Activated T-helper 17 cell treated with anti-CD3 and anti-CD28 coated beads, Interleukin-2, amount 50 U/mL, for 72 hours (primary cell): ENCODE data around the gene C8A. TPM values are rescaled to one million over a fixed set of nuclear protein-coding genes. Genes with fewer than 3 reads are reported as not detected.

Experiments
- ATAC-seq: fragments of 150-1000 bp; cut with Tn5 transposase; replicated peaks from 2 replicates; pipeline ENCODE4 v1.10.0; 2021; ENCODE audit warnings: mild to moderate bottlenecking, moderate library complexity
- H3K27ac Mint-ChIP-seq: one replicate; pipeline ENCODE4 v1.8.0; 2022; ENCODE audit warnings: mixed read lengths
- H3K27me3 Mint-ChIP-seq: one replicate; pipeline ENCODE4 v1.8.0; 2022; ENCODE audit warnings: mixed read lengths
- H3K36me3 Mint-ChIP-seq: one replicate; pipeline ENCODE4 v1.8.0; 2022; ENCODE audit warnings: low read depth, mild to moderate bottlenecking, mixed read lengths
- H3K4me1 Mint-ChIP-seq: one replicate; pipeline ENCODE4 v1.8.0; 2022; ENCODE audit warnings: mixed read lengths
- H3K4me3 Mint-ChIP-seq: one replicate; pipeline ENCODE4 v1.8.0; 2022; ENCODE audit warnings: mild to moderate bottlenecking, mixed read lengths
- H3K9me3 Mint-ChIP-seq: one replicate; pipeline ENCODE4 v1.8.0; 2022; ENCODE audit warnings: mixed read lengths
- total RNA-seq, 2 donors: library from RNA; stranded (reverse); gene quantifications; one replicate each; pipeline ENCODE4 v1.2.3, GENCODE V29; 2022

Gene C8A
- total RNA-seq, 2 donors from 2014 or later: not detected

DNA sequence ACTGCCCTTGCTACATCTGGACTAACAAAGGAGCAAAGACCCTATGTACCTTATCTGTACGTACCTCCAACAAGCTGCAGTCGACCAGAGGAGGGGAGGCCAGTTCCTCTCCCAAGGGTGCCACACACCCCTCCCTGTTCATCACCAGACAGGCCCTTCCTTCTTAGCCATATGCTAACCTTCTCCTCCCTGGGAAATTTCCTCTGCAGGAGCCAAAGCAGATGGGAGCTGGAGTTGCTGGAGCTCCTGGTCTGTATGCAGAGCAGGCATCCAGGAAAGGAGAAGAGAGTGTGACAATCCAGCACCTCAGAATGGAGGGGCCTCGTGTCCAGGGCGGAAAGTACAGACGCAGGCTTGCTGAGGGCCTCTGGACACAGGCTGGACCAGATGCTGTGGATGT lies 62.8 kb downstream of the C8A start:
- no peak overlapping the region for H3K27ac Mint-ChIP-seq
- no peak for ATAC-seq
- no peaks in the 10 kb centered on the region for H3K4me1 Mint-ChIP-seq
- no peaks in the 10 kb centered on the region for H3K36me3 Mint-ChIP-seq
- no peak overlapping the region for H3K4me3 Mint-ChIP-seq
- no peaks in the 10 kb centered on the region for H3K9me3 Mint-ChIP-seq
- peaks cover 13% of the 10 kb centered on the region for H3K27me3 Mint-ChIP-seq

DNA sequence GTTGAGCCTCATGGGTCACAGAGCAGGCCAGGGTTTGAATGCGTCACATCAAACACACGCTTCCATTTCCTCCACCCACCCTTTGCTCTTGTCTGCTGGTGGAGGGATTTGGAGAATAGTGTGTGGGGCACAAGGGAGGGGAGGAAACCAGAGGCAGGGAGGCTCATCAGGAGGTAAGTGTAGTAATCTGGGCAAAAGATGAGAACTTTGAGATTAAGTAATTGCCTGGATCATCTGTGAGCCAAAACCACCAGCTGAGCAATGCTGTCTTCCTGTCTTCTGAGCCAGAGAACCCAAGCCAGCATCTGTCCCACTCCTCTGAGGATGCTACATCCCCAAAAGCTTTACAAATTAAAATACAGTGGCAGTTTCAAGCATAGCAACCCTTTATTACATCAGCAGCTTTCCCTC lies 66.0 kb downstream of the C8A start:
- ATAC-seq: no peak
- Mint-ChIP-seq H3K4me3 (no peak overlapping the region), H3K27me3 (peaks cover 5% of the 10 kb centered on the region), H3K36me3 (no peaks in the 10 kb centered on the region), H3K27ac (no peak overlapping the region), H3K9me3 (no peaks in the 10 kb centered on the region), H3K4me1 (no peaks in the 10 kb centered on the region)

DNA sequence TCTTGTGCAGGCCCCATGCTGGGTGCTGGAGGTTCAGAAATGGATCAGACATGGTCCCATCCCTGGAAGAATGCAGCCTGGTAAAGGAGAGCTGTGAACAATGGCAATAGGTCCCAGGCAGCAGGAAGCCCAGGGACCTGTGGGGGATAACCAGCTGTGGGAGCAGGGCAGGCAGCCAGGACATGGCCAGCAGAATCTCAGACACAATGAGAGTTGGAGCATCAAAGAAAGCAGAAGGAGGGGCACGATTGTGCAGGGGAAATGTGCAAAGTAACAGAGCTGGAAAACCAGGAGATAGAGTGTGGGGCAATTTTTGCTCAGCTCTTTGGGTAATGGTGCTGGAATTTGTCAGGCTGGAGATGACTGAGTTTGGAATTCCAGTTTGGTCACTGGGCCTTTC lies 66.9 kb downstream of the C8A start:
- H3K27me3 Mint-ChIP-seq: peaks cover 4% of the 10 kb centered on the region
- no peaks in the 10 kb centered on the region for H3K9me3 Mint-ChIP-seq
- H3K36me3 Mint-ChIP-seq: no peaks in the 10 kb centered on the region

DNA sequence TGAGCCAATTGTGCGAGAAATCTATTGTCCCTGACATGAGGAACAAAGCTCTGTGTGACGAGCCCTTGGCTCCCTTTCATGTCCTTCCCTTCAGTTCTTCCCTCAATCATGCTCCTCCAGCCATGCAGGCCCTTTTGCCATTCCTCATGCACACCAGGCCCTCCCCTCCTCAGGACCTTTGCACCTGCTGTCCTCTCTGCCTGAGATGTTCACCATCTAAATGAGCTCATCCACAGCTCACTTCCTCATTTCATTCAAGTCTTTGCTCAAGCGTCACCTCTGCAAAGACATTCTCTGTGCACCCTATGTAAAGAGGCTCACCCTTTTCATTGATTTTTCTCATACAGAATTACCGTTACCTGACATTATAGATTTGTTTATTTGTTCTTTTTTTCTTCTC lies 67.5 kb downstream of the C8A start:
- H3K4me3 Mint-ChIP-seq: no peak overlapping the region
- H3K4me1 Mint-ChIP-seq: no peaks in the 10 kb centered on the region
- peaks cover 4% of the 10 kb centered on the region for H3K27me3 Mint-ChIP-seq
- H3K27ac Mint-ChIP-seq: no peak overlapping the region
- H3K9me3 Mint-ChIP-seq: no peaks in the 10 kb centered on the region
- ATAC-seq: no peak
- H3K36me3 Mint-ChIP-seq: no peaks in the 10 kb centered on the region

More for the DNA sequence above, 66.9 kb downstream of the C8A start:
- Mint-ChIP-seq H3K4me3 (no peak overlapping the region), H3K27ac (no peak overlapping the region), H3K4me1 (no peaks in the 10 kb centered on the region)
- no peak for ATAC-seq

DNA sequence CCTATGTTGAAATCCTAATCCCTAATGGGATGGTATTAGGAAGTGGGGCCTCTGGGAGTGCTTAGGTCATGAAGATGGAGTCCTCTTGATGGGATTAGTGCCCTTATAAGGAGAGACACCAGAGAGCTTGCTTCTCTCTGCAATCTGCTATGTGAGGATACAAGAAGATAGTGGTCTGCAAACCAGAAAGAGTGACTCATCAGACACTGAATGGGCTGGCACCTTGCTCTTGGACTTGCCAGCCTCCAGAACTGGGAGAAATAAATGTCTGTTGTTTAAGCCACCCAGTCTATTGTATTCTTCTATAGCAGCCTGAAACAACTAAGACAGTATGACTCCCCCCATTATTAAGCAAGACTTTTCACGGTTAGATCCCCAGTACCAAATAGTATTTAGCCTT lies 67.9 kb downstream of the C8A start:
- Mint-ChIP-seq H3K4me3 (no peak overlapping the region), H3K9me3 (no peaks in the 10 kb centered on the region), H3K36me3 (no peaks in the 10 kb centered on the region)

GRCh38 chr1:56923201-56923600 lies 68.6 kb downstream of the C8A start:
- Mint-ChIP-seq H3K36me3 (no peaks in the 10 kb centered on the region), H3K4me1 (no peaks in the 10 kb centered on the region), H3K27me3 (peaks cover 4% of the 10 kb centered on the region), H3K27ac (no peak overlapping the region), H3K9me3 (no peaks in the 10 kb centered on the region), H3K4me3 (no peak overlapping the region)
- ATAC-seq: no peak

More for the DNA sequence above, 67.9 kb downstream of the C8A start:
- Mint-ChIP-seq H3K27ac (no peak overlapping the region), H3K4me1 (no peaks in the 10 kb centered on the region), H3K27me3 (peaks cover 4% of the 10 kb centered on the region)
- no peak for ATAC-seq

DNA sequence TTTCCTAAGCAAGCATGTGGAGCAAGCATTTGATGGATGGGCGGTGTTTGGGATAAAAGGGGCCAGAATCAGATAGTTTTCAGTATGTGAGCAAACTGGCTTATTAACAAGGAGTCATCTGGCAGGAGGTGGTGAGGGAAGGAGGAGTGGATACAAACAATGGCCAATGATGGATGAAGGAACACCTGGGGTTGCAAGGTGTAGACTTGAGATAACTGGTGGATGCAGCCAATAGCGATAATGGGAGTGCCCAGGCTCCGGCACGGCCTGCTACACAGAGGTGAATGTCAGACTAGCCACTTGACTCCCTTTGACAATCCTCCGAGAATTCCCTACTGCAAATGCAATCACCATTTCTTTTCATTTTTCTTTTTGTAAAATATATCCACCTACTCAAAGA lies 69.5 kb downstream of the C8A start:
- no peaks in the 10 kb centered on the region for H3K4me1 Mint-ChIP-seq
- H3K9me3 Mint-ChIP-seq: no peaks in the 10 kb centered on the region
- peaks cover 7% of the 10 kb centered on the region for H3K27me3 Mint-ChIP-seq
- no peak overlapping the region for H3K27ac Mint-ChIP-seq
- no peak for ATAC-seq
- H3K36me3 Mint-ChIP-seq: no peaks in the 10 kb centered on the region
- H3K4me3 Mint-ChIP-seq: no peak overlapping the region

- no peak overlapping the region for H3K27ac Mint-ChIP-seq
- H3K9me3 Mint-ChIP-seq: no peaks in the 10 kb centered on the region
- no peak overlapping the region for H3K4me3 Mint-ChIP-seq
- no peaks in the 10 kb centered on the region for H3K4me1 Mint-ChIP-seq
- no peaks in the 10 kb centered on the region for H3K36me3 Mint-ChIP-seq
- H3K27me3 Mint-ChIP-seq: peaks cover 7% of the 10 kb centered on the region
- no peak for ATAC-seq
Observed at GRCh38 chr1:56925193-56925592, 70.6 kb downstream of the C8A start.

DNA sequence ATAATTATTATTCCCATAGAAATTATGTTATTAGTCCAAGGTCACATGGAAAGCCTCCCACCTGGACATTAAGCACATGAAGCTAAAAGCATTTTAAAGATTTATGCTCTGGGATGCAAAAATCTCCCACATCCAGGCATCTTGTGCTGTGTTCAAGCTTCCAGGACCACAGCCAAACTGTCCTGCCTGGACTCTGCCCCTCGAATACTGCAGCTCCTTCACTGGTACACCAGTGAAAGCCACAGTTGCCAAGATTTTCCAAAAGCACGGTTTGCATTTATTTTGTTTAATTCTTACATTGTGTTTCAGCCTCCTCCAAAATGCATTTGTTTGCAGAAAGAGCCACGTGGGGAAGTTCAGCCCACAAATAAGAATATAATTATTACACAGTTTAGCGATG lies 72.6 kb downstream of the C8A start:
- Mint-ChIP-seq H3K27ac (no peak overlapping the region), H3K4me3 (no peak overlapping the region), H3K27me3 (peaks cover 7% of the 10 kb centered on the region), H3K4me1 (no peaks in the 10 kb centered on the region), H3K36me3 (no peaks in the 10 kb centered on the region), H3K9me3 (no peaks in the 10 kb centered on the region)
- ATAC-seq: no peak

GRCh38 chr1:56927986-56928385 lies 73.4 kb downstream of the C8A start:
- no peak for ATAC-seq
- Mint-ChIP-seq H3K9me3 (no peaks in the 10 kb centered on the region), H3K4me1 (no peaks in the 10 kb centered on the region)

DNA sequence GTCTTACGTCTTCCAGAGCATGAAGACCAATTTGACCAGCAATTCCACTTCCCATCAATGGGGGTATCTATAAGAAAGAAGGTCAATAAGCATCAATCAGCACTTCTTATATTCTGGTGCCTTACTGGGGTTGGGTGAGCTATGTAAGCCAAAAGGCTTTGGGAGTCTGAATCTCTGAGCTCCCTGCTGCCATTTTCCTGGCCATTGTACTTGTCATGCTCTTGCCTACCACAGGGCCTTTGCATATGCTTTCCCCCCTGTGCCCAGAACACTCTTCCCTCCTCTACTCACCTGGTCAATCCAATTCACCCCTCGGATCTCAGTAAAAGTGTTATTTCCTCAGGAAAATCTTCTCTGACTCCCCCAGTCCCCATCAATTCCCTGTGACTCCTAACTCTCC lies 74.9 kb downstream of the C8A start:
- Mint-ChIP-seq H3K4me3 (no peak overlapping the region), H3K9me3 (no peaks in the 10 kb centered on the region), H3K27ac (no peak overlapping the region), H3K36me3 (no peaks in the 10 kb centered on the region), H3K4me1 (no peaks in the 10 kb centered on the region), H3K27me3 (peaks cover 3% of the 10 kb centered on the region)
- no peak for ATAC-seq

More at GRCh38 chr1:56927986-56928385, 73.4 kb downstream of the C8A start:
- H3K36me3 Mint-ChIP-seq: no peaks in the 10 kb centered on the region
- no peak overlapping the region for H3K4me3 Mint-ChIP-seq
- H3K27me3 Mint-ChIP-seq: peaks cover 7% of the 10 kb centered on the region
- no peak overlapping the region for H3K27ac Mint-ChIP-seq

DNA sequence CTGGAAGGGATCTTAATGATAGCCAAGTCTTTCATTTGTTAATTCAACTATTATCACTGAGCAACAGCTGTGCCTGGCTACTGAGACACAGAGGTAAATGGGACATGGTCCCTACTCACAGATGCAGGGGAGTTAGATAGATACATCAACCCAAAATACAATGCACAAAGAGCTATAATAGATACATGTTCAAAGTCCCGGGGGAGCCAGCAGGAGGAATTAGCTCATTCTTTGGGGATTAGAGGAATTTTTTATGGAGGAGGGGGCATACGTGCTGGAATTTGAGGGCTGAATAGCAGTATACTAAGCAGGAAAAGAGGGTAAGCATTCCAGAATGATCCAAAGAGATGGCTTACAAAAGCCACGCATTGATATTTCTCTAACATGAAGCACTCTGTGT lies 76.6 kb downstream of the C8A start:
- Mint-ChIP-seq H3K36me3 (no peaks in the 10 kb centered on the region), H3K9me3 (no peaks in the 10 kb centered on the region), H3K4me1 (no peaks in the 10 kb centered on the region), H3K4me3 (no peak overlapping the region), H3K27ac (no peak overlapping the region), H3K27me3 (peaks cover 3% of the 10 kb centered on the region)
- no peak for ATAC-seq

DNA sequence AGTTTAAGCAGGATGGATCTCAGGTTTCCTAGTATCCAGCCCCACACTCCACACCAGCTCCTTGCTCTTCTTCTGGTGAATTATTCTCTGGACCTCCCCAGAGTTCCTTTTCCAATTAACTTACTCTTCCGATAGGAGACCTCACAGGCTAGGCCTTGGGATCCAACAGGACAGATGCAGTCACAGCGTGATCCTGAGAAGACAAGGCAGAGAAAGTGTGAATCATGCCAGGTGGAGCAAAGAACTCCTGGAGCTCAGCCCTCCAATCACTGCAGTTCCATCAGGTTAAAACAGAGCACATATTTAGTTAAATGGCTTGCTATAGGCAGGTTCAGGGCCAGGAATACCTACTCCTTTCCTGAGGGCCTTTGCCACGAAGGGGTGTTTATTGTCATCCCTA lies 77.1 kb downstream of the C8A start:
- Mint-ChIP-seq H3K36me3 (no peaks in the 10 kb centered on the region), H3K4me1 (no peaks in the 10 kb centered on the region), H3K9me3 (no peaks in the 10 kb centered on the region), H3K27ac (no peak overlapping the region), H3K4me3 (no peak overlapping the region), H3K27me3 (peaks cover 3% of the 10 kb centered on the region)
- no peak for ATAC-seq

DNA sequence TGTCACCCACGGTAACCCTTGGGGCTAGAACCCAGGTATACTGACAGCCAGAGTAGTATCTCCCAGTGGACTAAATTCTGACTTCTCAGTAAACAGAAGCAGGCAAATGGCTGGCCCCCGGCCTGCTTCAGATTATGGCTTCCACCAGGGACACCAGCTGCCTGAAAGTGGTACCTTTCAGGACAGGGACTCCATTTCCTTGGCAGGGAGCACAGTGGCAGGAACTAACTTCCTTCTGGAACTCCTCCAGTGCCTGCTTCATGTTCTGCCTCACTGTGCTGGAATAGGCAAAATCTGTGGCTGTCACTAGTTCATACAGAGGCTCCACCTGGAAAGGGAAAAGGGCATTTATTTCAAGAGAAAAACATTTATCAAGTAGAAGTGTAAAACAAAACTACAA lies 78.6 kb downstream of the C8A start:
- Mint-ChIP-seq H3K4me1 (no peaks in the 10 kb centered on the region), H3K36me3 (no peaks in the 10 kb centered on the region), H3K4me3 (no peak overlapping the region), H3K27ac (no peak overlapping the region), H3K9me3 (no peaks in the 10 kb centered on the region), H3K27me3 (peaks cover 6% of the 10 kb centered on the region)
- ATAC-seq: no peak

GRCh38 chr1:56933606-56934005 lies 79.0 kb downstream of the C8A start:
- peaks cover 4% of the 10 kb centered on the region for H3K27me3 Mint-ChIP-seq
- no peak for ATAC-seq
- H3K9me3 Mint-ChIP-seq: no peaks in the 10 kb centered on the region
- no peaks in the 10 kb centered on the region for H3K36me3 Mint-ChIP-seq
- H3K4me1 Mint-ChIP-seq: no peaks in the 10 kb centered on the region
- H3K27ac Mint-ChIP-seq: no peak overlapping the region
- no peak overlapping the region for H3K4me3 Mint-ChIP-seq

DNA sequence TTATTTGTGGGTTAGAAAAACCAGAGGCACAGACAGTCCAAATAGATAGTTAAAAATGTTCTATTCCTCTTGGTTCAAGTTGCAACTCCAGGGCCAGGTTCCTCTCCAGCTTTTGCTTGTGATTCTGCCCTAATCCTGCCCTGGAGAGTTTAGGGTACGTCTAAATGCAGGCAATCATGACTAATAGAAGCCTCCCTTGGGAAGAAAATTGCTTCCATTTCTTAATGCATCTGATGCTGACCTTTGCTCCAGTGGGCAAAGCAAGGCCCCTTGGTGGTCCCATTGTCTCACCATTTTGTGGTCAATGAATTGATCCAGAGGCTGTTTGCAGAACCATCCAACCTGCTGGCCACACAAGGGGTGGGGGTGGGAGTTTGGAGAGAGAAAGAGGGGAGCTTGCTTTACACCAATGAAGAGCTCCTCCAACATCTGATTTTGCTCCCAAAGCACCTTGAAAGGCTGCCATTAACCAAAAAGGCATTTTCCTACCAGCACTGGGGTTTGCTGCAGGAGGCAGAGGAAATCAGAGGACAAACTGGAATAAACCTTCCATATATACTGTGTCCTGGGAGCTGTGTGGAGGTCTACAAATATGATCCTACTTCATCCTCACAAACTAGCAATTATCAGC lies 79.9 kb downstream of the C8A start:
- peaks cover 7% of the 10 kb centered on the region for H3K27me3 Mint-ChIP-seq
- no peaks in the 10 kb centered on the region for H3K4me1 Mint-ChIP-seq
- ATAC-seq: no peak
- H3K4me3 Mint-ChIP-seq: no peak overlapping the region
- H3K9me3 Mint-ChIP-seq: no peaks in the 10 kb centered on the region
- no peak overlapping the region for H3K27ac Mint-ChIP-seq
- H3K36me3 Mint-ChIP-seq: no peaks in the 10 kb centered on the region
